ENCODE data around the gene DPT.
"Not testable (repeated sequence)": the region's sequence is repeated elsewhere in the genome, so short reads cannot be mapped to it uniquely, and the experiment has no call there.

The DPT gene

GRCh38 chr1:168728473-168729404 is at the start of gene DPT:
DPT (minus strand) TSS chr1:168729206; CDS start chr1:168729174, 32 bp downstream.
- TF ChIP-seq ZNF274 (IDR thresholded peaks at IDR 0.05; ENCODE audit: low read depth, low read length) = no peak
- no peak within 1 kb of the TSS for H3K4me3 ChIP-seq (ENCODE audit: low read length)

- no peak overlapping the region for H3K4me3 ChIP-seq (ENCODE audit: low read length)
- no peak for TF ChIP-seq ZNF274 (IDR thresholded peaks at IDR 0.05; ENCODE audit: low read depth, low read length)
These were observed 46.4 kb upstream of the DPT start for GRCh38 chr1:168775366-168775765.

- TF ChIP-seq ZNF274 (IDR thresholded peaks at IDR 0.05; ENCODE audit: low read depth, low read length) = no peak
- H3K4me3 ChIP-seq (ENCODE audit: low read length) = no peak overlapping the region
These were observed 45.2 kb upstream of the DPT start for GRCh38 chr1:168774241-168774640.

- no peak overlapping the region for H3K4me3 ChIP-seq (ENCODE audit: low read length)
- TF ChIP-seq ZNF274 (IDR thresholded peaks at IDR 0.05; ENCODE audit: low read depth, low read length) = no peak
These were observed 43.5 kb upstream of the DPT start for GRCh38 chr1:168772428-168773060.

- no peak for TF ChIP-seq ZNF274 (IDR thresholded peaks at IDR 0.05; ENCODE audit: low read depth, low read length)
- H3K4me3 ChIP-seq (ENCODE audit: low read length) = no peak overlapping the region
These were observed 42.2 kb upstream of the DPT start for GRCh38 chr1:168771104-168771630.

- H3K4me3 ChIP-seq (ENCODE audit: low read length) = not testable (repeated sequence)
These were observed 40.9 kb upstream of the DPT start for GRCh38 chr1:168769893-168770292.

- TF ChIP-seq ZNF274 (IDR thresholded peaks at IDR 0.05; ENCODE audit: low read depth, low read length) = no peak
- H3K4me3 ChIP-seq (ENCODE audit: low read length) = no peak overlapping the region
These were observed 39.0 kb upstream of the DPT start for GRCh38 chr1:168767894-168768584.

- no peak overlapping the region for H3K4me3 ChIP-seq (ENCODE audit: low read length)
- TF ChIP-seq ZNF274 (IDR thresholded peaks at IDR 0.05; ENCODE audit: low read depth, low read length) = no peak
These were observed 37.6 kb upstream of the DPT start for GRCh38 chr1:168766568-168766967.

- no peak overlapping the region for H3K4me3 ChIP-seq (ENCODE audit: low read length)
- no peak for TF ChIP-seq ZNF274 (IDR thresholded peaks at IDR 0.05; ENCODE audit: low read depth, low read length)
These were observed 34.0 kb upstream of the DPT start for GRCh38 chr1:168763031-168763430.

GRCh38 chr1:168762473-168762872 is 33.5 kb upstream of the DPT start:
- H3K4me3 ChIP-seq (ENCODE audit: low read length) = no peak overlapping the region
- no peak for TF ChIP-seq ZNF274 (IDR thresholded peaks at IDR 0.05; ENCODE audit: low read depth, low read length)

GRCh38 chr1:168760781-168761180 is 31.8 kb upstream of the DPT start:
- no peak overlapping the region for H3K4me3 ChIP-seq (ENCODE audit: low read length)
- no peak for TF ChIP-seq ZNF274 (IDR thresholded peaks at IDR 0.05; ENCODE audit: low read depth, low read length)

- no peak overlapping the region for H3K4me3 ChIP-seq (ENCODE audit: low read length)
- TF ChIP-seq ZNF274 (IDR thresholded peaks at IDR 0.05; ENCODE audit: low read depth, low read length) = no peak
These were observed 31.2 kb upstream of the DPT start for GRCh38 chr1:168760241-168760640.

- H3K4me3 ChIP-seq (ENCODE audit: low read length) = no peak overlapping the region
- TF ChIP-seq ZNF274 (IDR thresholded peaks at IDR 0.05; ENCODE audit: low read depth, low read length) = no peak
These were observed 30.1 kb upstream of the DPT start for GRCh38 chr1:168759077-168759476.

GRCh38 chr1:168758503-168758902 is 29.5 kb upstream of the DPT start:
- H3K4me3 ChIP-seq (ENCODE audit: low read length) = no peak overlapping the region
- no peak for TF ChIP-seq ZNF274 (IDR thresholded peaks at IDR 0.05; ENCODE audit: low read depth, low read length)
